HG02798 (cell line): ENCODE results near the gene KLHL29.
"Not testable (repeated sequence)": the region's sequence is repeated elsewhere in the genome, so short reads cannot be mapped to it uniquely, and the experiment has no call there.

Experiments
- ATAC-seq: cut with Tn5 transposase; IDR thresholded peaks from one replicate; pipeline ENCODE4 v1.9.1; 2021; ENCODE audit warnings: mild to moderate bottlenecking; ENCODE audit not compliant: unreplicated experiment, poor library complexity

Gene KLHL29

GRCh38 chr2:23391237-23391736, 6.3 kb downstream of the KLHL29 start:
- ATAC-seq: not testable (repeated sequence)

- ATAC-seq: no peak
Measured at GRCh38 chr2:23393722-23394121, 8.7 kb downstream of the KLHL29 start.

- ATAC-seq: no peak
Measured at GRCh38 chr2:23394700-23395099, 9.7 kb downstream of the KLHL29 start.

- ATAC-seq: no peak
Measured at GRCh38 chr2:23397478-23397877, 12.5 kb downstream of the KLHL29 start.

GRCh38 chr2:23399674-23400261, 14.8 kb downstream of the KLHL29 start:
- peak; percentile 78 for ATAC-seq

- ATAC-seq: no peak
Measured at GRCh38 chr2:23400703-23401102, 15.7 kb downstream of the KLHL29 start.

DNA sequence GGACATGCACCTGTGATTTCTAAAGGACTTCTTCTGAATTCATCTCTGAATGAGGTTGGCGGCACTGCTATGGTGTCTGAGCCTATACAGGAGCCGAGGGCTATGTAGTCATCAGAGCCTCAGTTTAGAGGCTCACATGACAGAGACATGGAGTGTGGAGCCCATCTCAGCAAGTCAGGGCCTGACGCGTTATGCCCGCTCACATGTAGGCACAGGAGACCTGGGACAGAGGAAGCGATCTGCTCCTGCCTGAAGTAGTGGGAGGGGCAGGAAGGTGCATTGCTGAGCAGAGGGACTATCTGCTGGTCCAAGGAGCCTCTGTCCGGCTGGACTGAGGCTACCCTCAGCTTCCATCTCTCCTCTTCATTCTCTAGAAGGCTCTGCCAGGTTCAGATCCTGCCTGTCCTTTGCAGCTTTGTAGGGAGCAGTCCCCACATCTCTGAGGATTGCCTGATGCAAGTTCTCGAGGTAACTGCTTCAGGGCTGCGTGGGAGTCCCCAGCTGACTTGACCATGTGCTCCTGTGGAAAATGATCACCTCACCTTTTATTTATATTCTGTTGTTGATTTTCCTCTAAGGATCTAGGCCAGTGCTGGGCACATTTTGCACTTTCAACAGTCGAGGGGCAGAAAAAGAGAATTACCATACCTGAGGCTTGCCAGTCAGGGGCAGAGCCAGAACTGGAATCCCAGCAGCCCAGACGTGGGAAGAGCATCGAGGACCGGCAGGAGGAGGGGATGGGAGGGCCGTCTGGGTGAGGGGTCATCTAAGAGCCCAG, 16.6 kb downstream of the KLHL29 start:
- no peak for ATAC-seq

- no peak for ATAC-seq
Measured at GRCh38 chr2:23402205-23402740, 17.3 kb downstream of the KLHL29 start.

- ATAC-seq: peak; percentile 41
Measured at GRCh38 chr2:23404426-23404825, 19.4 kb downstream of the KLHL29 start.

DNA sequence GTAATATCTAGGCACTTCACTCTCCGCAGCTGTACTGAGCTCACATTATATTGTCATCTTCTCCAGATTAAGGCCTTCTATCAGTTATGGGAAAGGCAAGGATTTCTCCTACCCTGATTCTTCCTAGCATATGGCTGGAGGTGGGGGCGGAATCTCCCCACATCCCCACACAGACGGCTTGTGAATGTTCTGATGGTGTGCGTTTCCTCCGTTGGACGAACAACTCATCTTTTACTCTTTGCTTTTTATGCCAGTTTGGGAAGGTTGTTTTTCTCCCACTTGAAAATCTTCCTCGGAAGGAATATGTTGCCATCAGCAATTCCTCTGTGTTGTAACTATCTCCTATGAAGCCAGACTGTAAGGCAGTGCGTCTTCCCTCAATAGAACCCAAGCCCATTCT, 24.3 kb downstream of the KLHL29 start:
- ATAC-seq: no peak

- ATAC-seq: no peak
Measured at GRCh38 chr2:23410596-23410995, 25.6 kb downstream of the KLHL29 start.

DNA sequence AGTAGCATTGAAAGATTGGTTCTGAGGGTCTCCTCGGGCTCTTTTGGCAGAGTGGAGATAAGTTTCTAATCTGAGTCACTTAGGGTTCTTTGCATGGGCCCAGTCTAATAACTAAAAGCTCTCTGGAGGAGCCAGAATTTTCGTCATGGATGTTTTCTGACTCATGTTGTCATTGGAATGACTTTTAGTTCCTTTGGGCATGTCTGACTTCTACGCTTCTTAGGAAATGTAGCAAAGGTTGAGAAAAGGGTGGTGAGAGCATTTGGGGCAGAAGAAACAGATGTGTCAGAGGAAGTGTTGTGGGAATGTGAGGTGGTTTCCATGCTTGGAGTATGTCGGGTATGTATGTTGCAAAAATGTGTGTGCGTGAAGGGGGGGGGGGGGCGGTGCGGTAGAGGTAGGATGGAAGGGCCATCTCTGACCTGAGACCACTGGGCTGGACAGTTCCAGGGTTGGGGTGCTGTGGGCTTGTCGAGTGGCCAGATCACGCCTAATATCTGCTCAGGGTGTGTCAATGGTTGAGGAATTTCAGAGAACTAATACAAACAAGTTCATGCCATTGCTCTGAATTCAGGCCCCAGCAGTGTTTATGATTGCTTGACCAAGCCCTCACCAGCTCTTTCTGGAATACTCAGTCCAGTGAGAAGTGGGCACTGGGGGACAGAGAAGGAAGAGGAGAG, 26.9 kb downstream of the KLHL29 start:
- no peak for ATAC-seq

DNA sequence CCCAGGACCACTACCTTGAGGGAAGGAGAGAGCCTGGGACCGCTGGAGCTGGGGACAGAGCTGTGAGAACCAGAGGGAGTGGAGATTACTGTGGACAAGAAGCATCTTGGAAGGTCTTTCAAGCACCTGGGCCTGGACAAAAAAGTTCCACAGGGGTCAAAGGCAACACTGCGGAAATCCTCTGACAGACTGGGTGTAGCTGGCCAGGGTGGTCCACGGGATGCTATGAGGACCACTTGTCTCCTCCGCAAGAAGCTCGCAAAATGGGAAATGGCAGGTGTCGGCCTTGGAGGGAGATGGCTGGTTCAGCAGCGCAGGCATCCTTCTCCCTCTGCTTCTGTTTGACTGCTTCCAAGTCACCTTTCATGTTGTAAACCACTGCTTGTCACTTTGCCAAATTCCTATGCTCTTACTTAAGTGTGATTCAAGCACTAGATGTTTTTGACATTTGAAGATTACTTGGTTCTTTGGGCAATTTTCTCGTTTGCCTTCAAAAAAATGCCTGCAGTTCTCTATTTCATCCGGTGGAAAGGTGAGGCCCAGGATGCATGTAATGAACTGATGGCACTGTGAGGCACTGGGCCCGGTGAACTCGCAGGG, 27.7 kb downstream of the KLHL29 start:
- no peak for ATAC-seq

DNA sequence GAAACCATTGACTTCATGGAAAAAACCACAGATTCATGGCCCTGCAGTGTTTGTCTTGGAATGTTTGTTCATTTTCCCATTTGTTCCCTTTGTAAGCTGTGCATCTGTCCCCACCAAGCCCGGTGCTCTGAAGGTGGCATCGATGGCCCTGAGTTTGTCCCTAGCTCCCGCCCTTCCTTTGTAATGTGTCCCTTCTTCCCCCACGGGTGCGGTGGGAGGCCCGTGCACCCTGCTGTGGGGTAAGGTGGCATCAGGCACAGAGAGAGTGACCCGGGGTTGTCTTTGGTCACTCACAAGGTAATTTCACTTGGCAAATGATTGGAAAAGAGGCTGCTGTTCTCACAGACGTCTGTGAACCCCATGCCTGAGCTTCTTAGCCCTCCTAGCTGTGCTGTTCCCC, 28.7 kb downstream of the KLHL29 start:
- ATAC-seq: no peak

- no peak for ATAC-seq
Measured at GRCh38 chr2:23414106-23414505, 29.1 kb downstream of the KLHL29 start.

- no peak for ATAC-seq
Measured at GRCh38 chr2:23414871-23415270, 29.9 kb downstream of the KLHL29 start.

DNA sequence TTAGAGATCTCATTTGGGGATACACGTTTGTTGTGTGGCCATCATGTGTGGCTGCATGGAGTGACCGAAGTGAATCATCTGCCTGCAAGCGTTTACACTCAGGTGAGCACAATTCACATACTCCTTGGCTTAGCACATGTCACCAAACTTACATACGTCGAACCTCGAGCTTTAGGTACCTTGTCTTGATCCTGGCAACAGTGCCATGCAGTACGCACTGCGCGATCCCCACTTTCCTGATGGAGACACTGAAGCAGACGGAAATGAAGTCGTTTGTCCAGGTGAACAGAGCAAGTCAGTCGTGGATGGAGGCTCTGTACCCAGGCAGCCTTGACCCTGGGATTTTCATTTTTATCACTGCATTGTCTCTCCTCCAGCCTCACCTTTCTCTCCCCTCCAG, 32.3 kb downstream of the KLHL29 start:
- no peak for ATAC-seq

- no peak for ATAC-seq
Measured at GRCh38 chr2:23418056-23418455, 33.1 kb downstream of the KLHL29 start.

- no peak for ATAC-seq
Measured at GRCh38 chr2:23418461-23418911, 33.5 kb downstream of the KLHL29 start.
